GM18498 (cell line): Measurements from ENCODE around the gene DCAF4.
"Not testable (repeated sequence)": the region's sequence is repeated elsewhere in the genome, so short reads cannot be mapped to it uniquely, and the experiment has no call there.

Experiments used
- ATAC-seq: cut with Tn5 transposase; IDR thresholded peaks from one replicate; pipeline ENCODE4 v1.9.1; 2021; ENCODE audit warnings: mild to moderate bottlenecking, moderate library complexity; ENCODE audit not compliant: unreplicated experiment

DCAF4 gene

DNA sequence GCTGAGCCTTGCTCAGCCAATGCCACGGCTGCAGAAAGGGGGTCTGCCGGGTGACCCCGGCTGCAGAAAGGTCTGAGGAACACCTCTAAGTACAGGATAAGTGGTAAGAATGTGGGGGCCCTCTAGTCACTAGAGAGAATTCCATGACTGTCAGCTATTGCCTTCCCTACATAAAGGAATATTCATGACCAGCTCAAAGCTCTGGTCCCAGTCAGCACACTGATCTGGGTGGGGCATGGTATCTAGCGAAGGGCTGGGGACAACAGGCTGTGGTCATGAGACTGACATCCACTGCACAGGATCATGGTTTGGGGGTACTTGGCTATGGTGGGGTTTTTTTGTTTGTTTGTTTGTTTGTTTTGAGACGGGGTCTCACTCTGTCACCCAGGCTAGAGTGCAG is 42.1 kb downstream of the DCAF4 start:
- no peak for ATAC-seq

DNA sequence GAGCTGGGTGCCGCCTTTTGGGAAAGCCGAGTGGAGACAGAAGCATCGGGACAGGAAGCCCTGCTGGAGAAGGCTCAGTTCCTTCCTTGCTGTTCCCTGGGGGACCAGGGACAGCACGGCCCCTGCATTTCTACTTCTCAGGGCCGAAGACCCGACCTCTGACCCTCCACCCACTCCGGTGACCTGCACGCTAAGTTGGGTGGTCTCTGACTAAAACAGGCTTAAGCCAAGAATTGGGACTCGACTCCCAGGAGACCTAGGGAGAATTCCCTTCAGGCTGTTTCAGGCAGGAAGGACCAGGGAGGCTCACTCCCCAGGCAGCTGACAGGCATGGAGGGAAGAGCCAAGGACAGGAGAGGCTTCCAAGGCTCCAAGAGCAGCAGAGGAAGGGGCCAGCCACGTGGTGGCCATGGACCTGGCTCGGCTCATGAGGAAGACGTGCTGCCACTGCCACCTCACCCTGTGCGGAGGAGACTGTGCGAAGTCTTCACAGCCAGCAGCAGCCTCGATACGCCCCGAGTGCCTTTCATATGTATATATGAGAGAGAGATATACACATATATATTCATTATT is 43.9 kb downstream of the DCAF4 start:
- no peak for ATAC-seq

DNA sequence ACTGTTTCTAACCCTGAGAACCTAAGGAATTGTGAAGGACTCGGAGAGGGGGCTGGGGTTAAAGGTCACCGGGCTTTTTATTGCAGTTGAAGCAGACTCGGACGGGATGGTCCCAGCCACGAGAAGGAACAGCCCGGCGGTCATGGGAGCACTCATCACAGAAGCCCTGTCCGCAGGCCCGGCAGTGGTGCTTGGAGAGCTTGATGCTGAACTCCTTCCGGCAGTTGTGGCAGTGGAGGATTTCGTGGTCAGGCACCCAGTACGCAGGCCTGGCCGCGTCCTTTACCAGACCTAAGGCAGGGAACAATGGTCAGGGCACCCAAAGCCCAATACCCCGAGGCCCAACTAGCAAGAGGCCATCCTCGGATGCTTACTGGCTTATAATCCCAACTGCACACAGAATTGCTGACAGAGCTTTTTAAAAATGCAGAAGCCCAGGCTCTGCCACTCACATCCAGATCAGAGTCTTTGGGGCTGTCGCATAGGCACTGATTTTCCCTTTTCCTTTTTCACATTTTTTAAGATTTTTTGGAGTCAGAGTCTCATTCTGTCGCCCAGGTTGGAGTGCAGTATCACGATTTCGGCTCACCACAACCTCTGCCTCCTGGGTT is 44.7 kb downstream of the DCAF4 start:
- ATAC-seq, result no peak

DNA sequence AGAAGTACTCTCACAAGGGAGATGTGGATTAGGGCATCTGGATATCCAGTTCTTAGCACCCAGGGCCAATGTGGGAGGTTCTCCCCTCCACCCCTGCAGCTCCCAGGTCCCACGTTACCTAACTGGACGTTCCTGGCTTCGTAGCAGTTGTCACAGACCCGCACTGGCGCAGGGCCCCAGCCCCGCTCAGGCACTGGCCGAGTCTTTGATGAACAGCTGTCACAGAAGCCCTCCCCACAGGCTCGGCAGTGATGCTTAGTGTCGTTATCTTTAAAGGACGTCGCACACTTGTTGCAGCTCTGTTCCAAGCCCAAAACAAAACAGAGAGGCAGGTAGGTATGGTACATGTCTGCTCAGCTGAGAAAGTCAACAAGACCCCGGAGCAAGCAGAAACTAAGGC is 48.4 kb downstream of the DCAF4 start:
- ATAC-seq, result no peak

DNA sequence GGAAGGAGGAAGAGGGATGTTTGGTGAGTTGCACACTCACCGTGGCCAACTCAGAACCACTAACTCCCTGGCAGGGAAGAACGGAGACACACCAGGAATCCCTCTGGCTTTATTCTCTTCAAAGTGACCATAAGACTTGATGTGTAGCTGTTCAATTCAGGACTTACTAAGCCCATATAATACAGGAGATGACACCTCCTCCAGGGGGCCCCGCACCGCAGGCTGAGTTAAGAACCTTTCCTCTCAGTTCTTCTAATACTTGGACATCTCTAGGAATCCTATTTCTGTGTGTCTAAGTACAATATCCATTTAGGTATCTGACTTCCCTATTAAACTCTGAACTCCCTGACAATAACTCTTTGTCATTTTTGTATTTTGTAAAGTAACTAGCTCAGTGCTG is 49.5 kb downstream of the DCAF4 start:
- ATAC-seq, result no peak

DNA sequence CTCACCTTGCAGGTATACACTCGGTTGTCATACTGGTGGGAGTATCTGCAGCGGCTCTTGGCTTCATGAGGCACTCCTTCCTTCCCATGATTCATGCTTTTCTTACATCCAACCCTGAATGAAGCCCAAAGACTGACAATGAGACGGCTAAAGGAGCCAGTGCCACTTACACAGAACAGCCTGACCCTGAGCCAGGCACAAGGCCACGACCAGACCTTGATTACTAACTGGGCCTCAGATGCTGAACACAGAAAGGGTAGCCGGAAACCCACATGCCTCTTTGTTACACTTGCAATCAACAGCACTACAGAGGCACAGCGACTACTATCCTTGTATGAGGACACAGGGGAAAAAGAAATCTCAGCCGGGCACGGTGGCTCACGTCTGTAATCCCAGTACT is 52.6 kb downstream of the DCAF4 start:
- no peak for ATAC-seq

DNA sequence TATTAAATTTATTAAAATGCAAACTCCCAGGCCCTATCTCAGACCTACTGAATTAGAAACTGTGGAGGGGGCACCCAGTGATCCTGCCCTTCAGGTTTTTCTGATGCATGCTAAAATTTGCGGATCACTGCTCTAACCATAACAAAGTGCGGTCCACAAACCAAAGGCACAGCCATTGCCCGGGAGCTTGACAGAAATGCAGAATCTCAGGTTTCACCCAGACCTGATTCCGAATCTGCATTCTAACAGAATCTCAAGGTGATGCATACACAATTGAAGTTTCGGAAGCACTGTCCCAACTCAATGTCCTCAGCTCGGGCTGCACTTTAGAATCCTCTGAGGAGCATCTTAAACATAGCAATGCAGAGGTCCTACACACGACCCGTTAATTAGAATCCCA is 54.6 kb downstream of the DCAF4 start:
- ATAC-seq, result no peak

DNA sequence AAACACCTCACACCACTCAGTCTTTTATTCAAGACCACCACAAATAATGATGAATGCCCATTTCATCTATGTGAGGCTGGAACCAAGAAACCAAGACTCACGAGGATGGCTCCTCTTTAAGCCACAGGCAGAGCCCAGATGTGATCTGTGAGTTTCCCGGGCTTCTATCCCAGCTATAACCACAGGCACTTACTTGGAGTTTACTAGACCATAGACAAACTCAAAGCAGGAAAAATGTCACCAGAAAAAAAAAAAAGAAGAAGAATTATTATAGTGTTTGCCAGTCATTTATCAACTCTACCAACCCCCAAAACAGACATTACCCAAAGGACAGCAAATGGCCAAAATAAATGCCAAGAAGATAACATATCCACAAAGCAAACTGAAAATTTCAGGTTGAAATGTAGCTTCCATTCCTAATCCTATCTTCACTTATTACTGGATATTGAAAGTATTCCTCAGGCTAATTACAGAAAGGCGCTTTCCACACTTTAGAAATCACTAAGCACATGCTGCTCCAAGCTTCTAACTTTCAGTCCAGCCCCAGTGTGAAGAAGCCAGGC is 56.0 kb downstream of the DCAF4 start:
- ATAC-seq, result no peak

DNA sequence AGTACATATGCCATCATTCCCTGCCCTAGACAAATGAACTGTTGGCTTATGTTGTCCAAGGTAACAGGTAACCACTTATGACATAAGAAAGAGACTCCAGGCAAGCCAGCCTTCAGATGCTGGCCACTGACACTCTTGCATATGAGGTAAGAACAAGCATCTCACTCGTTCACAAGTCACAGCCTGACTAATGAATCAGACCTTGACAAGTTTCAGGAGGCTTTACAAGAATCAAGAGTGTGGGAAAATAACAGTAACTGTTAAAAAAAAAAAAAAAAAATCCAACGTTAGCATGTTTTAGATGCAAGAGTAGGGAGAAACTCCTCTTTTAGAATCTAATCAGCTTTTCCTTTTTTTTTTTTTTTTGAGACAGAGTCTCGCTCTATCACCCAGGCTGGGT is 60.0 kb downstream of the DCAF4 start:
- no peak for ATAC-seq

DNA sequence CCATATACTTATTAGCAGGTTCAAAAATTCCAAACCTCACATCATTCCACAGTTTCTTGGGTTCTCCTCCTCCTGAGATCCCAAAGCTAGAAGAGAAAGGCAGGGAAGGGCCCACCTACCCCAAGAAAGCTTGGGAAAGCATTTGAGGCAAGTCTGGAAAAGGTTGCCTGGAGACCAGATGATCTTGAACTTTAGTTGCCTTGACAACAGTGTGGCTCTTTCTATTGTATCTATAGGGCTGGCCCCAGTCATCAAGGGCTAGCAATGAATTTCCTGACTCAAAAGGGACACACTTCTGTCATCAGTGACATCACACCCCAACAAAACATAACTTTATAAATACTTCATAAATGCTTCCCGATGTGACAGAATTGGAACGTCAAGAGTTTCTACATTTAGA is 60.6 kb downstream of the DCAF4 start:
- no peak for ATAC-seq

DNA sequence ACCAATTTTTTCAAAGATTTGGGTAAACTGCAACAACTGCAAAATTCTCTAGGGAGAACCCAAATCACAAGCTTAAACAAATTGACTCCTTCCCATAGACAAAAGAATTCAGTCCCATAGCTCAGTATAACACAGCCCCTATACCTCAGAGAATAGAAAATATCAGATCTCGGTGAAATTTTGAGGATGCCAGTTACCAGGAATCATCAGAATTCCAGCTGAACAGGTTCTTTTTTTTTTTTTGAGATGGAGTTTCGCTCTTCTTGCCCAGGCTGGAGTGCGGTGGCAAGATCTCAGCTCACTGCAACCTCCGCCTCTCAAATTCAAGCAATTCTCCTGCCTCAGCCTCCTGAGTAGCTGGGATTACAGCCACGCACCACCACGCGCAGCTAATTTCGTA is 63.9 kb downstream of the DCAF4 start:
- ATAC-seq, result no peak

DNA sequence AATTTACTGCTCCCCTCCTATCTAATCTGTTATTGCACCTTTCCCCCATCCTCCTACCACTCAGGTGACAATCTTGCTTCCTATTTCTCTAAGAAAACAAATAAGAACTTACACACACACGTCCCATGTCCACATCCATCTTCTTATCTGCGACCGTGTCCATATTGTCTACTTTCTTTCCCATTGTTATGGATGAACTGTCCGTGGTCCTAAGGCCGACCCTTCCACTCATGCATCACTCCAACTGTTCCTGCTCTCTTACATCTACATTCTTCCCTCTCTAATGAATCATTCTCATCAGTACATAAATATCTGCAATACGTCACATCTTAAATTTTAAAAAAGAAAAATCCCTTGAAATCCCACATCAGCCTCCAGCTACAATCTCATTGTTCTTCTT is 70.7 kb downstream of the DCAF4 start:
- ATAC-seq, result no peak

DNA sequence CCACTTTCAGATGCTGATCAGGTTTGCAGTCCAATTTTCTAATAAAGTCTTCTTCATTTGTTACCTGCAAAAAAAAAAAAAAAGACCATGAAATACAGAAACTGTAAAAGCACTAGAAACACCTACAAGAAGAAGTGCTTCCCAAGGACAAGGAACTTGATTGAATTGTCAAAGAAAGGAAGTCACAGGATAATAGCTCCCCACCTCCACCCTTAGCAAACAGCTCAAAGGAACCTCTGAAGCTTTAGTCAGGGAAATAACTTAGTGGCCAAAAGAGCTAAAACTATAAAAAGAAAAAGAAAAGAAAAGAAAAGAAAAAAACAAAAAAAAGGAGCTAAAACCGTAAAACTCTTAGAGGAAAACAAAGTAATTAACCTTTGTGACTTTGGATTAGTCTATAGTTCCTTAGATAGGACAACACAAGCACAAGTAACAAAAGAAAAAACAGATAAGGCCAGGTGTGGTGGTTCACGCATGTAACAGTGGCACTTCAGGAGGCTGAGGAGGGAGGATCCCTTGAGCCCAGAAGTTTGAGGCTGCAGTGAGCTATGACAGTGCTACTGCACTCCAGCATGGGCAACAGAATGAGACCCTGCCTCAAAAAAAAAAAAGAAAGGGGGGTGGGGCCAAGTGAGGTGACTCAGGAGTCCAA is 72.1 kb downstream of the DCAF4 start:
- ATAC-seq, result no peak

DNA sequence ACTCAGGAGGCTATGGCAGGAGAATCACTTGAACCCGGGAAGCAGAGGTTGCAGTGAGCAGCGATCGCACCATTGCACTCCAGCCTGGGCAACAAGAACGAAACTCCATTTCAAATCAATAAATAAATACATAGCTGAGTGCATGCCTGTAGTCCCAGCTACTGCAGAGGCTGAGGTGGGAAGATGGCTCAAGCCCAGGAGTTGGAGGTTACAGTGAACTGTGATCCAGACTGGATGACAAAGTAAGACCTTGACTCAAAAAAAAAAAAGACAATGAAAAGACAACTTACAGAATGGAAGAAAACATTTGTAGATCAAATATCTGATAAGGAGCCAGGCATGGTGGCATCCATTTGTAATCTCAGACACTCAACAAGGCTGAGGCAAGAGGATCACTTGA is 73.1 kb downstream of the DCAF4 start:
- ATAC-seq, result no peak

DNA sequence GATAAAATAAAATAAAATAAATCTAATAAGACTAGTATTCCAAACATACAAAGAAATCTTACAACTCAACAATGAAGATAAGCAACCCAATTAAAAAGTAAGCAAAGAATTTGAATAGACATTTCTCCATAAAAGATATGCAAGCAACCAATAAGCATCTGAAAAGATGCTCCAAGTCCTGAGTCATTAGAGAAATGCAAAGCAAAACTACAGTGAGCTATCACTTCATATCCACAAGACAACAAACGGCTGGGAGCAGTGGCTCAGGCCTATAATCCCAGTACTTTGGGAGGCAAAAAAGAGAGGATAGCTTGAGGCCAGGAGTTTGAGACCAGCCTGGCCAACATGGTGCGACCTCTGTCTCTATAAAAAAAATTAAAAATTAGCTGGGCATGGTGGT is 73.8 kb downstream of the DCAF4 start:
- ATAC-seq, result no peak

DNA sequence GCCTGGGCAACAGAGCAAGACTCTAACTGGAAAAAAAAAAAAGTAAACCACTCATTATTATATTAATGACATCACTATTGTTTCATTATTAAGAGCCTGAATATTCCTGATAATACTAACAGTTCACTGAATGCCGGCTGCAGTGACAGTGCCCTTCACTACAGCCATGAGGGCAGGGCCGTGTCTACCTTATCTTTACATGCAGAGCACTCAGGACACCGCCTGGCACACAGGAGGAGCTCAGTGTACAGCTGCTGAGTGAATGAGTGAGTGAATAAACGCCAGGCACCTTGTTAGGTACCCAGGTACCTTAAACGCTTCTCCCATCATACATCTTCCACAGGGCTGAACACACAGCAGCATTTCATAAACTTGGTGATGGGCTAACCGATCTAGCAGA is 77.4 kb downstream of the DCAF4 start:
- ATAC-seq, result no peak

DNA sequence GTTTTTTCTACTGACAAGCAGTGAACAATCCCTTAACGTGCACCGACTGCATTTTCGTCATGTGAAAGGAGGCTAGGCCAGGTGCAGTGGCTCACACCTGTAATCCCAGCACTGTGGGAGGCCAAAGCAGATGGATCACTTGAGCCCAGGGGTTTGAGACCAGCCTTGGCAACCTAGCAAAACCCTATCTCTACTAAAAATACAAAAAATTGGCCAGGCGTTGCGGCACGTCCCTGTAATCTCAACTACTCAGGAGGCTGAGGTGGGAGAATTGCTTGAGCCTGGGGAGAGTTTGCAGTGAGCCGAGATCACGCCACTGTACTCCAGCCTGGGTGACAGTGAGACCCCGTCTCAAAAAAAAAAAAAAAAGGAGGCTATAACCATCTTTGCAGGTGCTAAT is 78.4 kb downstream of the DCAF4 start:
- ATAC-seq, result not testable (repeated sequence)

DNA sequence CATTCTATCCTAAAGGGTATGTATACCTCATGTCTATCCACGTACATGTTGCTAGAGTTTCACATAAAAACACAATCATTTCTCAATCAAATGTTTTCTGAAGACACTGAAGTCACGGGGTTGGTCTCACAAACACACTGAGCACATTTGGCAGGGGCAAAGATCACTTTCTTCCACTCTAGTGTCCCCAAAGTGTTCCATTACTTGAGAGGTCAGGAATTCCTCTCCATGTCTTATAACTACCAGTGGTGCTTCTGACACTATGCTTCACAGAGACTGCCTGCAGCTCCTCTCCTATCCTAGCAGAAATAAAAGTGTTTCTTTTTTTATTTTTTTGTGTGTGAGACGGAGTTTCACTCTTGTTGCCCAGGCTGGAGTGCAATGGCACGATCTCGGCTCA is 81.6 kb downstream of the DCAF4 start:
- no peak for ATAC-seq

DNA sequence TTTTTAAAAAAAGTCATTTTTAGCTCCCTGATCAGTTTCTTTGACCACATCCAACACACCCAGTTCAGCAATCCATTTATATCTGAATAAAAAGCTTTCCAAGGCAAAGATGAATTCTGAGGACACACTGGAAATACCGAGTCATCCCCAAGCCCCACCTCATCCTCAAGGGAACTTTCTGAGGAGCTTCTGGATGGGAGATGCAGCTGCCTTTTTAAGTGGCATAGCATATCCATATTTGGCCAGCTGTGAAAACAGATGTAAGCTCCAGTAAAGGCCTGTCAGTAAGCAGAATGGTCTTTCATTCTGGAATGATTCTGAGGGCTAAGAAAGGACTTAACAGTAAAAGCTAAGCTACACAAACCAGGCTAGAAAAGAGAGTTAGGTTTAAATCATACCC is 82.2 kb downstream of the DCAF4 start:
- ATAC-seq, result no peak
